ENCODE results near the gene SLC24A3.
"Not testable (repeated sequence)": the region's sequence is repeated elsewhere in the genome, so short reads cannot be mapped to it uniquely, and the experiment has no call there.

The SLC24A3 gene

GRCh38 chr20:19659448-19659847, 447.0 kb downstream of the SLC24A3 start:
- FAIRE-seq: no peak

GRCh38 chr20:19660808-19661378, 448.5 kb downstream of the SLC24A3 start:
- no peak for FAIRE-seq

GRCh38 chr20:19661717-19662636, 449.5 kb downstream of the SLC24A3 start:
- peak; percentile 28 for FAIRE-seq

DNA sequence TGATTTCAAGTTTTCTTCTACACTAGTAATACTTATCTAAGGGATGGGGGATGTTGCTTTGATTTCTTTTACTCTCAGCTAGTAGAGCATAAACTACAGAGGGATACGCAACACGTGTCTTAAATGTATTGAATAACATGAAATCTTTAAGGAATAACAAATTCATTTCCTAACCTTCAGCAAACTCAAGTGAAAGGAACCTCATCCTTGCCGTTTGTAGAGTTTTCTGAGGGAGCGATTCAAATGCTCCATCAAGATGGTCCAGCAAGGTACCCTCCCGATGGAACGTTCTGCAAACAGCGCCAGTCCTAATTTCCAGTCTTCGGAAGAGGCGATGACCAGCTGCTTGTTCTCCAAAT, 450.2 kb downstream of the SLC24A3 start:
- no peak for FAIRE-seq

DNA sequence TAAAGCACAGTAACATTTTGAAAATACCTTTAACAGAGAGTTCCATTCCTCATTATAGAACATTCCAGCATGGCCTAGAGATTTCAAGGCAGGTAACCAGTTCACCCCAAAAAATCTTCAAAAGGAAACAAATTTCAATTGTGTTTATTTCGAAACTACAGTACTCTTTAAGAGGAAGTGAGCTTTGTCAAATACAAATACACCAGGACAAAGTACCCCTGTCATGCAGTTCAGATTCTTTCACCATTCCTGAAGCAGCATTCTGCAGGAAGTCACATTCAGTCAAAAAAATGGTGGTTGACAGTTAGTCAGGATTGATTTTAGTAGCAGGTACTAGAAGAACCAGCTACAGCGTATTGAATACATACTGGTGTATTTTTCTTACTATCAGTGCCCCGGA, 456.0 kb downstream of the SLC24A3 start:
- FAIRE-seq: no peak

DNA sequence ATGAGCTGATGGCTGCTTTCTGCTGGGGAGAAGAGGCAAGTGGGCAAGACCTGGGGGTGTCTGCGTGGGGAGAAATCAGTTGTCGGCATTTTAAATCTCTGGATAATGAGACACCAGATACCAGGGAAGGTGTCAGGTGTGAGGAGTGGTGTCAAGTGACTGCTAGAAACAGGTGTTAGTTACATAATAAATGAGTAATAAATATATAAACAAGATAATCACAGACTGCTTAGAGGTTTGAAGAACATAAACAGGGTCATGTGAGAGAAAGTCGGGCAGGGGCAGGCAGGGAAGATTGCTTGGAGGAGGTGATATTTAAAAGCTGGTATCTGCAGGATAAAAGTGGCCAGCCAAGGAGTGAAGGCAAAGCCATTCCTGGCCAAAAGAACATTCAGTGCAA, 458.4 kb downstream of the SLC24A3 start:
- FAIRE-seq: no peak

DNA sequence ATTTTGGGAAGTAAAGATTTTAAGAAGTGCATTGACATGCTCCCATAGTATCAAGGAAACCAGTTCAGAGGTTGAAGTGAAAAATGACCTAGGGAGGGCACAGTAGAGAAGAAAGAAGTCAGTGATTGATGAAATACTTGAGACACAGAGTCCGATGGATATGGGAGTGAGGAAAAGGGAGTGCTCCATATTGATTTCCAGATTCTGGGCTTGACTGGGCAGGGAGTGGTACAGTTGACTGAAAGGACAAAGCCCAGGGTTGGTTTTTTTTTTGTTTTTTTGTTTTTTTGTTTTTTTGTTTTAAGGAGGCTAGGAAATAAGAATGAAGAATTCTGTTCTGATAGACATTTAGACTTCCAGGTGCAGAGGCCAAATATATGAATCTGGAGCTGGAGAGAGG, 458.9 kb downstream of the SLC24A3 start:
- FAIRE-seq: no peak

DNA sequence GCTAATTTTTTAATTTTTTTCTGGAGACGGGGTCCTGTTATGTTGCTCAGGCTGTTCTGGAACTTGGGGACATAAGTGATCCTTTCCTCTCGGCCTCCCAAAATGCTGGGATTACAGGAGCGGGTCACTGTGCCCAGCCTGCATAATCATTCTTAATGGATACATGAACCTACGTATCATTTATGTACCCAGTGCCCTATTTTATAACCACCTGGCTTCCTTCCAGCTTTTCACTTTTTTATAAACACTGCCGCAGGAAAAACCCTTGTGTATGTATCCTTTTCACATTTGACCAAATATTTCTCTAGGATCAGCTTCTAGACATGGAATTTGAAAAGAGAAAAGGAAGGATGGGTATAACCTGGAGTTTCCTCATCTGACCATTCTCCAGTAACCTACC, 460.1 kb downstream of the SLC24A3 start:
- no peak for FAIRE-seq

DNA sequence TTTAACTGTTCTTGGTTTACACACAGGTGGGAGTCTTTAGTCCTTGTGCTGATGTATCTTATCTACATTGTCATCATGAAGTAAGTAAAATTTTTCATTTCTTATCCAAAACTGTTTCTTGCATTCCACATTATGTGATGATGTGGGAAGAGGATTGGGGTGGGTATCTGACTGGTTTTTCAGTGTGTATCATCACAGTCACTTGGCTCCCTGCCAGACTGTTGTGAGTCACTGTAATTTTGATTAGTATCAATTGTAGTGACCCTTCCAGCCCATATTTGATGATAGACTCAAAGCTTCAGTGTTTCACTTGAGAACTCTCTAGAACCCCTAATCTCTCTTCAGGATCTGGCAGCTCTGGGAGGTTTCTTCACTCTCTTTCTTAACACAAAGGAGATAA, 461.1 kb downstream of the SLC24A3 start:
- no peak for FAIRE-seq

GRCh38 chr20:19676202-19676601, 463.8 kb downstream of the SLC24A3 start:
- FAIRE-seq: no peak

GRCh38 chr20:19677336-19677735, 464.9 kb downstream of the SLC24A3 start:
- no peak for FAIRE-seq

DNA sequence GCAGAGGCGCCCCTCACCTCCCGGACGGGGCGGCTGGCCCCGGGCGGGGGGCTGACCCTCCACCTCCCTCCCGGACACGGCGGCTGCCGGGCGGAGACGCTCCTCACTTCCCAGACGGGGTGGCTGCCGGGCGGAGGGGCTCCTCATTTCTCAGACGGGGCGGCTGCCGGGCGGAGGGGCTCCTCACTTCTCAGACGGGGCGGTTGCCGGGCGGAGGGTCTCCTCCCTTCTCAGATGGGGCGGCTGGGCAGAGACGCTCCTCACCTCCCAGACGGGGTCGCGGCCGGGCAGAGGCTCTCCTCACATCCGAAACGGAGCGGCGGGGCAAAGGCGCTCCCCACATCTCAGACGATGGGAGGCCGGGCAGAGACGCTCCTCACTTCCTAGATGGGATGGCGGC, 466.1 kb downstream of the SLC24A3 start:
- not testable (repeated sequence) for FAIRE-seq

DNA sequence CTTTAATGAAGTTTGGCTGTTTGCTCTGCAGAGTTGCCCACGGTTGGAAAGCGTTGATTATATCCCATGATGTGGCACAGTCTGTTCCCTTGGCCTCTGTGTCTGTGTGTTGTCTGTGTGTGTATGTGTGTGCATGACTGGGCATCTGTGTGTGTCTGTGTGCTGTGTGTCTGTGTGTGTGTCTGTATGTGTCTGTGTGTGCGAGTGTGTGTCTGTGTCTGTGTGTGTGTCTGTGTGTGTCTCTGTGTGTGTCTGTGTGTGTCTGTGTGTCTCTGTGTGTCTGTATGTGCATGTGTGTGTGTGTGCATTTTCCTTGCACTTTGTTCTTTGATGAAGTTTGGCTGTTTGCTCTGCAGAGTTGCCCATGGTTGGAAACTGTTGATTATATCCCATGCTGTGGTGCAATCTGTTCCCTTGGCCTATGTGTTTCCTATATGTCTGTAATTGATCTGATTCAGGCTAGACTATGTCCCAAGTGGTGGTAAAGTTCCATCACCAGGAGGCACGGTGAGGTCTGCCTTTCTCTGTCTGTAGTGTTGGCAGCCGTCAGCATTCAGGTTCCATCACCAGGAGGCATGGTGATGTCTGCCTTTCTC, 467.6 kb downstream of the SLC24A3 start:
- FAIRE-seq: no peak

- FAIRE-seq: no peak
Measured at GRCh38 chr20:19682249-19682648, 469.8 kb downstream of the SLC24A3 start.

GRCh38 chr20:19683188-19683587, 470.7 kb downstream of the SLC24A3 start:
- FAIRE-seq: no peak

GRCh38 chr20:19683822-19684221, 471.4 kb downstream of the SLC24A3 start:
- no peak for FAIRE-seq

GRCh38 chr20:19688031-19688806, 475.8 kb downstream of the SLC24A3 start:
- no peak for FAIRE-seq

DNA sequence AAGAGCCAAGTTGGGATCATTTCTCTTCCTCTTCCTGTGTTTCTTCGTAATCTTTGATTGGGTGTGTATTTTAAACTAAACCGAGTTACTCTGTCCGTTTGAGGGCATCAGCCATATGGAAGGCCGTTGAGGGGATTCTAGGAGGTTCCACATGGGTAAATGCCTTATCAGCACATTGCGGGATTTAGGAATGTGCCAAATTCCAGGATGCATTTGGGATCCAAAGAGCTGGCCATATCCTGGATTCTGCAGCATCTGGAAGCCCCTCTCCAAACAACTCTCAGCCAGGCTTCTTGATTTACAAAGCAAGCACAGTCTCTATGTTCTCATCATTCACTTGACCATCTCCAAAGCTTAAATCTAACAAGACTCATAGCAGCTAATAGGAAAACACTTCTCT, 478.0 kb downstream of the SLC24A3 start:
- no peak for FAIRE-seq

DNA sequence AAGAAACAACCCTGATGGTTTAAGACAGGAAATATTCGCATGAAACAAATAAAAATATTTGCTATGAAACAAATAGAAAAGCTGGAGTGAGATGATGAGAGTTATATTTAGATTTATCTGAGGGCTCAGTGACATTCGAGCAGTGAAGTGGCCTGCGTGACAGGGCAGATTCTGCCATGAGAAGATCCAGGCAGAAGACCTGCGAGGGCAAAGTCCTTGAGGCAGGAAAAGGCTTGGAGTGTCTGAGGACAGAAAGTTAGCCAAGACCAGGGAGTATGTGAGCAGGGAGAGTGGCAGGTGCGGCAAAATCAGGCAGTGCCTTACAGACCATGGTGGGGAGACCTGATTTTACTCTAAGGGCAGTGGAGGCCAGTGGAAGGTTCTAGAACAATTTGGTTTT, 478.7 kb downstream of the SLC24A3 start:
- FAIRE-seq: no peak

DNA sequence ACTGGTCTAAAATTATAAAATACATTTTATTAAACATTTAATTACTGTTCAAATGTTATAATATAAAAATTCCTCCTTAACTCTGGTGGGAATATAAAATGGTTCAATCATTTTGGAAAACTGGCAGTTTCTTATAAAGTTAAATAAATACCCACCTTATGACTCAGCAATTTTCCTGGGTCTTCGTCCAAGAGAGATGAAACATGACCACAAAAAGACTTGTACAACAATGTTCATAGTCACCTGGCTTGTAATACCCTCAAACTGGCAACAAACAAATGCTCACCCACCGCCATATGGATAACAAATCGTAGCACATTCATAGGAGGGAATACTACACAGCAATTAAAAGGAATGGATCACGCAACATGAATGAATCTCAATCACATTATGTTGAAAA, 479.7 kb downstream of the SLC24A3 start:
- FAIRE-seq: no peak

DNA sequence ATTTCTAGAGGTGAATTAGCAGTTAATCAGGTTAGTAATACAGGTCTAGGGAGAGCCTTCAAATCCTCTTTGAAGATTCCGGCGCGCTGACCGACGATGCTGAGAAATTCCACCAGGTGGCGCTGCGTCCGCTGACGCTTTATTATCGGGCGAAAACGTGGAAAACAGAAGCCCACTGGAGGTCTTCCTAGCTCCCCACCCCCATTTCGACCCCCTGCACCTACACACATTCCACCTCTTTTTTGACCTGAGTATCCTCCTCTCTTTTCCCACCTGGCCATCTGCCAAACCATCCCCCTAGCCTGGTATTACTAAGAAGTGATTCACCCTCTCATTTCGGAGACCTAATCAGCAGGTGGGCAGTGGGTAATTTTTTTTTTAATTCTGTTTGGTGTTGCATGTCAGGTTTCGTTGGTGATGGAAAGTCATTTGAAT, 480.3 kb downstream of the SLC24A3 start:
- no peak for FAIRE-seq

GRCh38 chr20:19693508-19693907, 481.1 kb downstream of the SLC24A3 start:
- FAIRE-seq: no peak

GRCh38 chr20:19695081-19695480, 482.6 kb downstream of the SLC24A3 start:
- no peak for FAIRE-seq
